Ishikawa (cell line): Measurements from ENCODE around the gene TECPR2.
A peak's percentile ranks its signal among the peaks of the same experiment; 100 is the strongest.

Experiments
- CEBPB ChIP-seq: IDR thresholded peaks from 2 replicates; pipeline ENCODE4 v1.6.1; 2012
- CREB1 ChIP-seq: IDR thresholded peaks from 2 replicates; pipeline ENCODE4 v1.6.1; 2012; ENCODE audit warnings: low read depth
- EGR1 ChIP-seq: IDR thresholded peaks from 2 replicates; pipeline ENCODE4 v1.6.1; 2012
- EP300 ChIP-seq: IDR thresholded peaks from 2 replicates; pipeline ENCODE4 v1.6.1; 2012; ENCODE audit warnings: borderline replicate concordance
- FOXM1 ChIP-seq: IDR thresholded peaks from 2 replicates; pipeline ENCODE4 v1.6.1; 2012; ENCODE audit warnings: low read depth, borderline replicate concordance
- NFIC ChIP-seq: IDR thresholded peaks from 2 replicates; pipeline ENCODE4 v1.6.1; 2012
- RAD21 ChIP-seq: IDR thresholded peaks from 2 replicates; pipeline ENCODE4 v1.6.1; 2012; ENCODE audit warnings: low read depth
- TAF1 ChIP-seq: IDR thresholded peaks from 2 replicates; pipeline ENCODE4 v1.6.1; 2012; ENCODE audit warnings: low read depth, mild to moderate bottlenecking
- TCF12 ChIP-seq: IDR thresholded peaks from 2 replicates; pipeline ENCODE4 v1.6.1; 2012; ENCODE audit warnings: low read depth
- TEAD4 ChIP-seq: IDR thresholded peaks from 2 replicates; pipeline ENCODE4 v1.6.1; 2012
- YY1 ChIP-seq: IDR thresholded peaks from 2 replicates; pipeline ENCODE4 v1.6.1; 2012; ENCODE audit warnings: low read depth
- ZBTB7A ChIP-seq: IDR thresholded peaks from 2 replicates; pipeline ENCODE4 v1.6.1; 2012; ENCODE audit warnings: low read depth
- TF ChIP-seq, protein P1 (sequence below): IDR thresholded peaks from 2 replicates; pipeline ENCODE4 v1.6.1; 2012
- TF ChIP-seq, protein P2 (sequence below): IDR thresholded peaks from 2 replicates; pipeline ENCODE4 v1.6.1; 2012
- TF ChIP-seq, protein P3 (sequence below): IDR thresholded peaks from 2 replicates; pipeline ENCODE4 v1.6.1; 2012; ENCODE audit warnings: low read depth, mild to moderate bottlenecking

TECPR2 gene

DNA sequence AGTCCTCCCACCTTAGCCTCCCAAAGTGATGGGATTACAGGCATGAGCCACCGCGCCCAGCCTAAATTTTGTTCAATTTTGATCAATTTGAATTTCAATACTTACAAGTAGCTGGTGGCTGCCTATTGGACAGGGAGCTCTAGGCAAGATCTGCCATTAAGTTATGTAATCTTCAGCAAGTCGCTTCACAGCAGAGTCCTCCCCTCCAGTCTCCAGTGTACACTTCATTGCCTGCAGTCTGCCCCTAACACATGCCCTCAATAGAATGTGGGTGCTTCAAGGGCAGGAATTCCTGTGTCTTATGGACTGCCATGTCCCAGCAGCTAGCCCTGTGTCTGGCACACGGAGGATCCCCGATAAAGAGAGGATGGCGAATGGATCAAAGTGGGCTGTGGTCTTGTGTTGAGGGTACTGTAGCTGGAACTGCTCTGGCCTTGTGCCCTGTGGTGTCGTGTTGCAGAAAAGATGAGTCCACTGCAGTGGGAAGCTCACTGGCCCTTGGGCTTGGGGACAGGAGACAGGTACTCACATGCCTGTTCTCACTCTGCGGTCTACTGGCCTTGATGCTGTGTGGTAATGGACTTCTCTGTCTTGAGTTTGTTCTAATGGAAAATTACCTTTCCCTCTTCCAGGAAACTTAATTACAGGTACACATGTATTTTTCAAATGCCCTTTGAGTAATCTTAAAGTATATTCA lies 67.6 kb downstream of the TECPR2 start:
- no peak for TF ChIP-seq YY1
- TF ChIP-seq CREB1 = no peak
- TF ChIP-seq, protein P1, sequence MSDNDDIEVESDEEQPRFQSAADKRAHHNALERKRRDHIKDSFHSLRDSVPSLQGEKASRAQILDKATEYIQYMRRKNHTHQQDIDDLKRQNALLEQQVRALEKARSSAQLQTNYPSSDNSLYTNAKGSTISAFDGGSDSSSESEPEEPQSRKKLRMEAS = no peak

DNA sequence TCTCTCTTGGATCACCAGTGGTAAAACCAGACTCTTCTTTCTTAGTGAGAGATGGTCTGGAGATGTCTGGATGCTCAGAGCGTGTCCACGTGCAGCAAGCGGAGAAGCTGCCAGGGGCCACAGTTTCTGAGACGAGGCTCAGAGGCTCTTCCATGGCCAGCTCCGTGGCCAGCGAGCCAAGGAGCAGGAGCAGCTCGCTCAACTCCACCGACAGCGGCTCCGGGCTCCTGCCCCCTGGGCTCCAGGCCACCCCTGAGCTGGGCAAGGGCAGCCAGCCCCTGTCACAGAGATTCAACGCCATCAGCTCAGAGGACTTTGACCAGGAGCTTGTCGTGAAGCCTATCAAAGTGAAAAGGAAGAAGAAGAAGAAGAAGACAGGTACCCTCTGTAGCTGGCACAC lies 69.0 kb downstream of the TECPR2 start:
- TF ChIP-seq, protein P2, sequence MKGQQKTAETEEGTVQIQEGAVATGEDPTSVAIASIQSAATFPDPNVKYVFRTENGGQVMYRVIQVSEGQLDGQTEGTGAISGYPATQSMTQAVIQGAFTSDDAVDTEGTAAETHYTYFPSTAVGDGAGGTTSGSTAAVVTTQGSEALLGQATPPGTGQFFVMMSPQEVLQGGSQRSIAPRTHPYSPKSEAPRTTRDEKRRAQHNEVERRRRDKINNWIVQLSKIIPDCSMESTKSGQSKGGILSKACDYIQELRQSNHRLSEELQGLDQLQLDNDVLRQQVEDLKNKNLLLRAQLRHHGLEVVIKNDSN = no peak
- TF ChIP-seq TCF12 = no peak
- no peak for TF ChIP-seq NFIC
- no peak for TF ChIP-seq TEAD4
- TF ChIP-seq EGR1 = no peak
- TF ChIP-seq CREB1 = no peak

DNA sequence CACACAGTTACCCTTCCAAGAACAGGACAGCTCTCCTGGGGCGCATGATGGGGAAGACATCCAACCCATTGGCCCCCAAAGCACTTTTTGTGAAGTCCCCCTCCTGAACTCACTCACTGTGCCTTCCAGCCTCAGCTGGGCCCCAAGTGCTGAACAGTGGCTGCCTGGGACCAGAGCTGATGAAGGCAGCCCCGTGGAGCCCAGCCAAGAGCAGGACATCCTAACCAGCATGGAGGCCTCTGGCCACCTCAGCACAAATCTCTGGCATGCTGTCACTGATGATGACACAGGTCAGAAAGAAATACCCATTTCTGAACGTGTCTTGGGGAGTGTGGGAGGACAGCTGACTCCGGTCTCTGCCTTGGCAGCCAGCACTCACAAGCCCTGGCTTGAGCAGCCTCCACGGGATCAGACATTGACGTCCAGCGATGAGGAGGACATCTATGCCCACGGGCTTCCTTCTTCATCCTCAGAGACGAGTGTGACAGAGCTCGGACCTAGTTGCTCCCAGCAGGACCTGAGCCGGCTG lies 72.0 kb downstream of the TECPR2 start:
- TF ChIP-seq TAF1 (no peak), NFIC (no peak)
- TF ChIP-seq, protein P2 = no peak

DNA sequence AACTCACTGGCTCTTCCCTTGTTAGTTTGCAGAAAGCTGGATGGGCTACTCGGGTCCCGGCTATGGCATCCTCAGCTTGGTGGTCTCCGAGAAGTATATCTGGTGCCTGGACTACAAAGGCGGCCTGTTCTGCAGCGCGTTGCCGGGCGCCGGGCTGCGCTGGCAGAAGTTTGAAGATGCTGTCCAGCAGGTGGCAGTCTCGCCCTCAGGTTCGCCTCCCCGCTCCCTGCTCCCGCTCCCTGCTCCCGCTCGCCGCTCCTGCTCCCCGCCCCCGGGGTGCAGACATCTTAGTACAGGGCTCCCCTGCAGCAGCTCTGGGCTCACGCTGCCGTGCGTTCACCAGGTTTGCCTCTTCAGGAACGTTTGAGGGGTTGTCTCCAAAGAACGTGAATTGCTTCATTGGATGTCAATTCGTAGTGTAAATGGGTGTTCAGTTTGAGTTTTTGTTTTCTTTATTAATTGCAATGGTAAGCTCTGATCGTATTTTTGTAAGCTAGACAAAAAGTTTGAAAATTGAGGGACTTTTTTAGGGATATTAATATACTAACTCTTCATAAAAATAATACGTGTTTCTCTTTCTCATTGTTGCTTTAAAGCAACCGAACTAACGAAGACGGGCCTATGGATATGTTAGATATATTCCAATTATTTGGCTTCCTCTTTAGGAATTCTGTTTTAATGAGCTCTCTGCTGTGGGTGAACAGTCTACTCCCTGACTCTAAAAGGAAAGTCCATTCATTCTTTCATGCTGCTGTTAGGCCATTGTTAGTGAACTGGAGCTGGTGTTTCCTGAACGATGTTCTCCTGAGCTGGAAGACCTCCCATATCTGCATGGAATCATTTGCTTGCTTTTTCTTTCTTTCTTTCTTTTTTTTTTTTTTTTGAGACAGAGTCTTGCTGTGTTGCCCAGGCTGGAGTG lies 75.5 kb downstream of the TECPR2 start:
- TF ChIP-seq RAD21 (peak; percentile 83), YY1 (peak; percentile 84), CREB1 (no peak), ZBTB7A (no peak), NFIC (0 out of 2 replicates have a peak, but pooled peaks have one; percentile 3)
- TF ChIP-seq, protein P1 = peak; percentile 45

DNA sequence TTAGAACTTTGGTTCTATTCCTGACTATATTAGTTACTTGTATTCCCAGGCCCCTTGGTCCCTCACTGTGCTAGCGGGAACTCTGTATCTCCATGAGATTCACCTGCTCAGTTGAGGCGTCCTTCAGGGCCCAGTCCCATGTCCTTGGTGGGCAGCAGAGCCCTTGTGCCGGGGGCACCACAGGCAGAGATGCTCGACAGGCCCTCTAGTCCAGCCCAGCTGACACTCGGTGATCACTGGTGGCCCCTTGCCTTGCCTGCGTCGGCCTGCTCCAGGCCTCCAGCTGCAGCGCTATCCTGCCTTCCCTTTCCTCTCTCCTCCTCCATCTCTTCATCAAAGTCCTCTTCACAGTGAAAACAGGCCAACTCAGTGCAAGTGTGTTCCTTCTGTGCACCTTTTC lies 76.8 kb downstream of the TECPR2 start:
- TF ChIP-seq EGR1 (no peak), EP300 (no peak)

DNA sequence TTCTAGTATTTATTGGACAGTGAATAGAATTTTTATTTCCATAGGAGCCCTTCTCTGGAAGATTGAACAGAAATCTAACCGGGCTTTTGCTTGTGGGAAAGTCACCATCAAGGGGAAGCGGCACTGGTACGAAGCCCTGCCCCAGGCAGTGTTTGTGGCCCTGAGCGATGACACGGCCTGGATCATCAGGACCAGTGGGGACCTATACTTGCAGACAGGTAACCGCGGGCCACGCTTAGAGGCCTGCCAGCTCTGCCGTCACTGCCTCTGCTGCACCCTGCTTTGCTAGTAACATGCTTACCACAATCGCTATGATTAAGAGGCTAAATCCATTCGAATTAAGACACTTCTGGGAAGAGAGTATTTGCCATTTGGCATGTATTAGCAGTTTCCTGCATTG lies 77.7 kb downstream of the TECPR2 start:
- TF ChIP-seq, protein P1 = no peak
- no peak for TF ChIP-seq CREB1
- no peak for TF ChIP-seq YY1
- no peak for TF ChIP-seq TCF12
- no peak for TF ChIP-seq EP300
- TF ChIP-seq, protein P3, sequence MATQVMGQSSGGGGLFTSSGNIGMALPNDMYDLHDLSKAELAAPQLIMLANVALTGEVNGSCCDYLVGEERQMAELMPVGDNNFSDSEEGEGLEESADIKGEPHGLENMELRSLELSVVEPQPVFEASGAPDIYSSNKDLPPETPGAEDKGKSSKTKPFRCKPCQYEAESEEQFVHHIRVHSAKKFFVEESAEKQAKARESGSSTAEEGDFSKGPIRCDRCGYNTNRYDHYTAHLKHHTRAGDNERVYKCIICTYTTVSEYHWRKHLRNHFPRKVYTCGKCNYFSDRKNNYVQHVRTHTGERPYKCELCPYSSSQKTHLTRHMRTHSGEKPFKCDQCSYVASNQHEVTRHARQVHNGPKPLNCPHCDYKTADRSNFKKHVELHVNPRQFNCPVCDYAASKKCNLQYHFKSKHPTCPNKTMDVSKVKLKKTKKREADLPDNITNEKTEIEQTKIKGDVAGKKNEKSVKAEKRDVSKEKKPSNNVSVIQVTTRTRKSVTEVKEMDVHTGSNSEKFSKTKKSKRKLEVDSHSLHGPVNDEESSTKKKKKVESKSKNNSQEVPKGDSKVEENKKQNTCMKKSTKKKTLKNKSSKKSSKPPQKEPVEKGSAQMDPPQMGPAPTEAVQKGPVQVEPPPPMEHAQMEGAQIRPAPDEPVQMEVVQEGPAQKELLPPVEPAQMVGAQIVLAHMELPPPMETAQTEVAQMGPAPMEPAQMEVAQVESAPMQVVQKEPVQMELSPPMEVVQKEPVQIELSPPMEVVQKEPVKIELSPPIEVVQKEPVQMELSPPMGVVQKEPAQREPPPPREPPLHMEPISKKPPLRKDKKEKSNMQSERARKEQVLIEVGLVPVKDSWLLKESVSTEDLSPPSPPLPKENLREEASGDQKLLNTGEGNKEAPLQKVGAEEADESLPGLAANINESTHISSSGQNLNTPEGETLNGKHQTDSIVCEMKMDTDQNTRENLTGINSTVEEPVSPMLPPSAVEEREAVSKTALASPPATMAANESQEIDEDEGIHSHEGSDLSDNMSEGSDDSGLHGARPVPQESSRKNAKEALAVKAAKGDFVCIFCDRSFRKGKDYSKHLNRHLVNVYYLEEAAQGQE = no peak
- no peak for TF ChIP-seq CEBPB
- no peak for TF ChIP-seq EGR1
- TF ChIP-seq, protein P2 = no peak
- no peak for TF ChIP-seq ZBTB7A
- TF ChIP-seq TEAD4 = no peak
- no peak for TF ChIP-seq NFIC
- TF ChIP-seq FOXM1 = no peak
- no peak for TF ChIP-seq RAD21
- TF ChIP-seq TAF1 = no peak
